GM21717 (cell line): Measurements from ENCODE around the gene ALOX15B.

ENCODE experiments used
- ATAC-seq: cut with Tn5 transposase; IDR thresholded peaks from one replicate; pipeline ENCODE4 v1.9.1; 2021; ENCODE audit warnings: mild to moderate bottlenecking, moderate library complexity; ENCODE audit not compliant: unreplicated experiment

ALOX15B gene

GRCh38 chr17:8032442-8032841 is 6.4 kb upstream of the ALOX15B start:
- ATAC-seq = no peak

DNA sequence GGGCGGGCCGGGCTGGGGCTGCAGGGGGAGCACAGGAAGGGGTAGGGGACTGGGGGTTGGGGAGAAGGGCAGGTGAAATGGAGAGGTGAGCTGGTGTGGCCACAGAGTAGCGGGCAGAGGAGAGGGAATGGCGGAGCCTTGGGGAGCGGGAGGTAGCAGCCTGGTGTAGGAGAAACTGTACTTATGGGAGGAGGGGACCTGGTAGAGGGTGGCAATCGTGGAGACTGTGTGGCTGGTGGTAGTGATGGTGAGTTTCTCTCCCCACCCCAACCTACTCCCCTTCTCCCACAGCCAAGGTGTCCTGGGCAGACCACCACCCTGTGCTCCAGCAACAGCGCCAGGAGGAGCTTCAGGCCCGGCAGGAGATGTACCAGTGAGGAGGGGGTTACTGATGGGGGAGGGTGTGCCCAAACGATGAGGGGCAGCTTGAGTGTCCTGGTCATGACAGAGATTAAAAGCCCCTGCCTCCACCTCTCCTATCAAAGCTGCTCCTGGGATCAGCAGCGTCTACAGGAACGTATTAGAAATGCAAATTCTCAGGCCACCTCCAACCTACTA is 831 bp downstream of the ALOX15B start:
- no peak for ATAC-seq

DNA sequence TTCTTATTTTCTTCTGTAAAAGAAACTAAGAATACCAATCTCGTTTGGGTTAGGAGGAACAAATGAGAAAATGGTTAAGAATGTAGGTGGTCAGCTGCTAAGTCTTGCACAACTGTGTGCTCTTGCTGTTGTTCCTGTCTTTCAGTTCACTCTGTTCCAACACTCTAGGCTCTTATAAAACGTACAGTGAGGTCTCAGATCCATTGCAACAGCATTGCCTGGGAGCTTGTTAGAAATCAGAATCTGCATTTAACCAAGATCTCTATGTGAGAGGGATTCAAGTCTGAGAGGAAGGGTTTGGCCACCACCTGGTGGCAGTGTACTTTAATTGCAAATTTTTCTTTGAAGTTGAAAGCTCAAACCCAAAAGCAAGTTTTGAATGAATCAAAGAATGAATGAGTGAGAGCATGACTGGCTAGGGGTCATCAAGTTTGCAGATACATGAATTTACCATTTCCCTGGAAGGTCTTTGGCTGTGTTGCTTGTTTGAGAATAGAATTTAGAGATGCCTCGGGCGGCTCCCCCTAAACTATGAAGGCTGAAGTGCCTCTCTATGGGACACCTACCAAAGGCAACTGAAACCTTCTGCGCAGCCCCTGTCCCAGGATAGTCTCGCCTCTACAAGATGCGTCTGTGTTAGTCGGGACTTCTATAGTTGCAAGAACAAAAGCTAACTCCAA is 2.5 kb downstream of the ALOX15B start:
- ATAC-seq = no peak

- ATAC-seq = no peak
These were observed 3.1 kb downstream of the ALOX15B start for GRCh38 chr17:8041979-8042378.

GRCh38 chr17:8044819-8045810 is 6.3 kb downstream of the ALOX15B start:
- ATAC-seq = no peak

- no peak for ATAC-seq
These were observed 7.6 kb downstream of the ALOX15B start for GRCh38 chr17:8046306-8046928.

- no peak for ATAC-seq
These were observed 8.3 kb downstream of the ALOX15B start for GRCh38 chr17:8046929-8047768.

GRCh38 chr17:8047769-8048110 is 8.9 kb downstream of the ALOX15B start:
- ATAC-seq = no peak

DNA sequence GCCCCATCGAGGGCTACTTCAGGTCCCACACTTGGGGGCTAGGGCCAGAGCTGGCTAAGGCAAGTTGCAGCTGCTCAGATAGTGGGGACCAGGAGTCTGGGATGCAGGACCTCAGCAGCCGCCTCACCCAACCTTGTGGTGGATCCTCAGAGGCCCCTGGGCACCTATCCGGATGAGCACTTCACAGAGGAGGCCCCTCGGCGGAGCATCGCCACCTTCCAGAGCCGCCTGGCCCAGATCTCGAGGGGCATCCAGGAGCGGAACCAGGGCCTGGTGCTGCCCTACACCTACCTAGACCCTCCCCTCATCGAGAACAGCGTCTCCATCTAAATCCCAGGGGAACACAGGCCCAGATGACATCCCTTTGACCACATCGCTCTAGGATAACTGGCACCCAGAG is 9.4 kb downstream of the ALOX15B start:
- ATAC-seq = no peak

DNA sequence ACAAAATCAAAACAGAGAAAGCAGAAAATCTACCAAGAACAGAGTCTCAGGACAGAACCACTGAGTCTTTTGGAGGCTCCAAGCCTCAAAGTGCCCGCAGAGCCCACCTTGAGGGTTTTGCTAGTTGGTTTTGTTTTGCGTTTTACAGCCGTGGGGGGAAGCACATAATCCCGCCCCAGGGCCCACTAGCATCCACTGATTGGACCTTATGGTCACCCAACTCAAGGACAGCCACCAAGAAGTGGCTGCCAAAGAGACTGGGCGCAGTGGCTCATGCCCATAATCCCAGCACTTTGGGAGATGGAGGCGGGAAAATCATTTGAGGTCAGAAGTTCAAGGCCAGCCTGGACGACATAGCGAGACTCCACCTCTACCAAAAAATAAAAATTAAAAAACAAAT is 9.9 kb downstream of the ALOX15B start:
- no peak for ATAC-seq

GRCh38 chr17:8051831-8052230 is 13.0 kb downstream of the ALOX15B start:
- ATAC-seq = no peak

DNA sequence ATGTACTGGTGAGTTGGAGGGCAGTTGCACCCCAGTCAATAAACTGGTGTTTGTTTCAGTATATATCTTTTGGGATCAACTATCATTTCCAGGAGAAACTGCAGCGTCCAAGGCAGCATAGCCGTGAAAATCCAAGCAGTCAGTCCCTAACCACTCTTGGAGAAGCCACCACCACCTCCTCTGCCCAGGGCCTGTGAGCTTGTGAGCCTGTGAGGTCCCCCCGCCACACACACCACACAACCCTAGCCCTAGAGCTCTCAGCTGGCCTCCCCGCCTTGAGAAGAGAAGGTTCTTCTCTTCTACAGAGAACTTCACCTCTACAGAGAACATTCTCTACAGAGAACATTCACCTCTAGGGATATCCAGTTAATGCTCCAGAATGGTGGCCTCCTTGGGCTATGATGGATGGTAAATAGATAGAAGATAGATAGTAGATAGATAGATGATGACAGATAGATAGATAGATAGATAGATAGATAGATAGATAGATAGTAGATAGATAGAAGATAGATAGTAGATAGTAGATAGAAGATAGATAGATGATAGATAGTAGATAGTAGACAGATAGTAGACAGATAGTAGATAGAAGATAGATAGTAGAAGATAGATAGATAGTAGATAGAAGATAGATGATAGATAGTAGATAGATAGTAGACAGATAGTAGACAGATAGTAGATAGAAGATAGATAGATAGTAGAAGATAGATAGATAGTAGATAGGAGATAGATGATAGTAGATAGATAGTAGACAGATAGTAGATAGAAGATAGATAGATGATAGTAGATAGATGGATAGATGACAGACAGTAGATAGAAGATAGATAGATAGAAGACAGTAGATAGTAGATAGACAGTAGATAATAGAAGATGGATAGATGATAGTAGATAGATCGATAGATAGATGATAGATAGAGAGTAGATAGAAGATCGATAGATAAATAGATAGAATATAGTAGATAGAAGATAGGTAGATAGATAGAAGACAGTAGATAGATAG is 13.7 kb downstream of the ALOX15B start:
- ATAC-seq = no peak

DNA sequence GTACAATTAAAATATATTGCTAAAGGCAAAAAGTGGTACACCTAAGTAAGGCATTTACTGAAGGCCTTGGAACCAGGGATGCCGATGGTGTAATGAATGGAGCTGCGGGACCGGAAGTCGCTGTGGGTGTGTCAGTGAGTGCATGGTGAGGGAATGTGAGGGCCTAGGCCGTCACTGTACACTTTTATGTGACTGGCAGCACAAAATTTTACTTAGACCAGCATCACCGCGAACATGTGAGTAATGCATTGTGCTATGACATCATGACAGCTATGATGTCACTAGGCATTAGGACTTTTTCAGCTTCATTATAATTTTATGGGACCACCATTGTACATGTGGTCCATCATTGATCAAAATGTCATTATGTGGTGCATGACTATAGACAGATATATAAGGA is 14.7 kb downstream of the ALOX15B start:
- no peak for ATAC-seq

GRCh38 chr17:8055851-8056231 is 17.0 kb downstream of the ALOX15B start:
- no peak for ATAC-seq

DNA sequence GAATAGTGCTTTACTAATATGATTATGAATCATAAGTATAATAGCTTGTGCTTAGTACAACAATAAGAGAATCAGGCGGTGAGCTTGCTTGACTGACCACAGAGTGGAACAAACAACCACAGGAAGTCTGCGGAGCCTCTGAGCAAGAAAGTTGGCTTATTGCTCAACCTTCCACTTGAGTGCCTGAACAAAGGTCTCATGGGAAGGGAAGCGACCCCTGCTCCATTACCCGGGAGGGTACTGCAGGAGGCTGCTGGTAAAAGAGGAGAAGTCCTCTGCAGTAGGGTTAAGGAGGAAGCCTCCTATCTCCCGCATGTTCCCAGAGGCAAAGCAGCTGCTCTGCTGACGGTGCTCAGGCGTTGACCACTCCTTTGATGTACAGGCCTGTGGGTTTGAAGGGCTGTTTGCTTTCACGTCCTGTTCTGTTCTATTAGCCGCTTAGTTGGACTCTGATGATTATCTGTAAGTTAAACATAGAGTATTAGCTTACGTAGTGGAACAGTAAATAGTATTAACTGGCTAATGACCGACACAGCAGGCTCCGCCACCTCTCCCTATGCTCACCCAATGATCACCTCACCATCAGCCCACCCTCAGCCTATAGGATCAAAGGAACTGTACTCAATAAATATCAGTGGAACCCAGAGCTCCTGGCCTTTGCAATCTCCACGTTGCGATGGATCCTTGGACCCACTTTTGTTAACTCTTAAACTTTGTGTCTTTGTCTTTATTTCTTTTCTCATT is 17.5 kb downstream of the ALOX15B start:
- no peak for ATAC-seq

- ATAC-seq = no peak
These were observed 18.2 kb downstream of the ALOX15B start for GRCh38 chr17:8056976-8057625.

DNA sequence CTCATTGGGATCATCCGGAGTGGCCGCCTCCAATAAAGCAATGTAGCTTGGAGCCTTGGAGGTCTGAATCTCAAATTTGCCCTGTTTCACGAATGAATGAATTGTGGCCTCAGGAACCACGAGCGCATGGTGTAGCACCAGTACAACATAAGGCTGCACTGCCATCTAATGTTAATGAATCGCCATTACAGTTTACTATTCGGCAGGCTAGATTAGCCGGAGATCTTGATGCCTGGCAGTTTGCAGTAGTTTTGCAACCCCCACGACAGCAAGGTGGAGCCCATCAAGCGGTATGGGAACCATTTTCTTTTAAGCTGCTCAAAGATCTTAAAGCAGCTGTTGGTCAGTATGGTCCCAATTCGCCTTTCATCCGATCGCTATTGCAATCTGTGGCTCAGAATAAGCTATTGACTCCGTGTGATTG is 18.8 kb downstream of the ALOX15B start:
- no peak for ATAC-seq

GRCh38 chr17:8059131-8059530 is 20.3 kb downstream of the ALOX15B start:
- no peak for ATAC-seq
